H9 (cell line): Measurements from ENCODE around the gene SUPT6H. TPM values are rescaled to one million over a fixed set of nuclear protein-coding genes. Genes with fewer than 3 reads are reported as not detected.

Experiments used
- DNase-seq: peaks from one replicate; pipeline ENCODE4 v3.0.0-alpha.2; 2017
- H2AFZ ChIP-seq: one replicate; pipeline ENCODE4 v1.6.1; 2013; ENCODE audit warnings: mild to moderate bottlenecking, low read length, control low read depth, moderate library complexity
- H2AK5ac ChIP-seq: 2 replicates; pipeline ENCODE4 v1.6.1; 2013; ENCODE audit warnings: low read length, control low read depth, mixed read lengths; ENCODE audit not compliant: insufficient read length
- H2BK120ac ChIP-seq: one replicate; pipeline ENCODE4 v1.6.1; 2013; ENCODE audit warnings: low read depth, mild to moderate bottlenecking, low read length, control low read depth, inconsistent platforms; ENCODE audit not compliant: poor library complexity, severe bottlenecking
- H2BK12ac ChIP-seq: 2 replicates; pipeline ENCODE4 v1.6.1; 2013; ENCODE audit warnings: low read length, control low read depth, mixed read lengths, low read depth; ENCODE audit not compliant: insufficient read length
- H2BK15ac ChIP-seq: 2 replicates; pipeline ENCODE4 v1.6.1; 2013; ENCODE audit warnings: low read depth, low read length, control low read depth
- H2BK20ac ChIP-seq: one replicate; pipeline ENCODE4 v1.6.1; 2013; ENCODE audit warnings: low read depth, mild to moderate bottlenecking, low read length, control low read depth, inconsistent platforms; ENCODE audit not compliant: poor library complexity, severe bottlenecking
- H2BK5ac ChIP-seq: 2 replicates; pipeline ENCODE4 v1.6.1; 2013; ENCODE audit warnings: low read length, control low read depth, mixed read lengths; ENCODE audit not compliant: insufficient read length
- H3K14ac ChIP-seq: 2 replicates; pipeline ENCODE4 v1.6.1; 2013; ENCODE audit warnings: low read length, control low read depth; ENCODE audit not compliant: insufficient read depth
- H3K18ac ChIP-seq: 2 replicates; pipeline ENCODE4 v1.6.1; 2013; ENCODE audit warnings: low read depth, mild to moderate bottlenecking, mixed read lengths, low read length, control low read depth; ENCODE audit not compliant: insufficient read length
- H3K23ac ChIP-seq: 2 replicates; pipeline ENCODE4 v1.6.1; 2013; ENCODE audit warnings: low read length, control low read depth, mixed read lengths, low read depth; ENCODE audit not compliant: insufficient read length
- H3K23me2 ChIP-seq: 2 replicates; pipeline ENCODE4 v1.6.1; 2013; ENCODE audit warnings: low read depth, mild to moderate bottlenecking, mixed read lengths, low read length, control low read depth; ENCODE audit not compliant: insufficient read length, poor library complexity, severe bottlenecking
- H3K27ac ChIP-seq: 2 replicates; pipeline ENCODE4 v1.5.1; 2013; ENCODE audit warnings: low read length, control low read depth, mixed read lengths, low read depth; ENCODE audit not compliant: insufficient read length
- H3K27me3 ChIP-seq: 2 replicates; pipeline ENCODE4 v1.6.1; 2013; ENCODE audit warnings: low read length, control low read depth, inconsistent platforms; ENCODE audit not compliant: insufficient read depth
- H3K4ac ChIP-seq: 2 replicates; pipeline ENCODE4 v1.6.1; 2013; ENCODE audit warnings: low read depth, mild to moderate bottlenecking, control low read depth, inconsistent platforms, low read length, moderate library complexity
- H3K4me1 ChIP-seq: 2 replicates; pipeline ENCODE4 v1.6.1; 2013; ENCODE audit warnings: low read length, control low read depth, inconsistent platforms; ENCODE audit not compliant: insufficient read depth
- H3K4me2 ChIP-seq: 2 replicates; pipeline ENCODE4 v1.6.1; 2013; ENCODE audit warnings: low read length, control low read depth, mixed read lengths; ENCODE audit not compliant: insufficient read length, insufficient read depth
- H3K56ac ChIP-seq: 2 replicates; pipeline ENCODE4 v1.6.1; 2013; ENCODE audit warnings: low read depth, mild to moderate bottlenecking, mixed read lengths, low read length, control low read depth; ENCODE audit not compliant: insufficient read length
- H3K79me1 ChIP-seq: 2 replicates; pipeline ENCODE4 v1.6.1; 2013; ENCODE audit warnings: low read depth, mild to moderate bottlenecking, moderate library complexity, low read length, control low read depth, inconsistent platforms; ENCODE audit not compliant: insufficient read depth, poor library complexity, severe bottlenecking
- H3K79me2 ChIP-seq: 2 replicates; pipeline ENCODE4 v1.6.1; 2013; ENCODE audit warnings: low read length, control low read depth, inconsistent platforms; ENCODE audit not compliant: insufficient read depth
- H3K9ac ChIP-seq: 2 replicates; pipeline ENCODE4 v1.6.1; 2013; ENCODE audit warnings: low read length, control low read depth, mixed read lengths; ENCODE audit not compliant: insufficient read length; ENCODE audit errors: extremely low read depth
- H3K9me3 ChIP-seq: one replicate; pipeline ENCODE4 v1.6.1; 2013; ENCODE audit warnings: low read depth, low read length, inconsistent platforms; ENCODE audit not compliant: control insufficient read depth
- H3T11ph ChIP-seq: one replicate; pipeline ENCODE4 v1.6.1; 2013; ENCODE audit warnings: mild to moderate bottlenecking, low read length, control low read depth, inconsistent platforms
- H4K20me1 ChIP-seq: one replicate; pipeline ENCODE4 v1.6.1; 2013; ENCODE audit not compliant: control insufficient read depth, insufficient read length, insufficient read depth
- H4K5ac ChIP-seq: 2 replicates; pipeline ENCODE4 v1.6.1; 2013; ENCODE audit warnings: low read depth, mild to moderate bottlenecking, mixed read lengths, low read length, control low read depth; ENCODE audit not compliant: insufficient read length
- H4K8ac ChIP-seq: replicated peaks from 2 replicates; pipeline ENCODE4 v1.6.1; 2013; ENCODE audit warnings: low read length, control low read depth, mixed read lengths, low read depth; ENCODE audit not compliant: insufficient read length
- H4K91ac ChIP-seq: 2 replicates; pipeline ENCODE4 v1.6.1; 2013; ENCODE audit warnings: low read depth, mild to moderate bottlenecking, moderate library complexity, mixed read lengths, low read length, control low read depth; ENCODE audit not compliant: insufficient read length
- H3K27ac Mint-ChIP-seq, 3 experiments: 2 replicates in 2 of 3; 3 replicates in 1 of 3; pipeline ENCODE4 v1.8.0; 2020 to 2021; ENCODE audit warnings: mixed read lengths in 3 of 3, mild to moderate bottlenecking in 1 of 3, moderate library complexity in 1 of 3
- H3K27me3 Mint-ChIP-seq: 2 replicates; pipeline ENCODE4 v1.8.0; 2021; ENCODE audit warnings: low read depth, mild to moderate bottlenecking, moderate library complexity, mixed read lengths
- H3K36me3 Mint-ChIP-seq, 3 experiments: 2 replicates in 2 of 3; 3 replicates in 1 of 3; pipeline ENCODE4 v1.8.0; 2020 to 2021; ENCODE audit warnings: low read depth in 3 of 3, mixed read lengths in 3 of 3; ENCODE audit not compliant: insufficient read depth in 1 of 3
- H3K4me1 Mint-ChIP-seq, 2 experiments: 2 replicates each; pipeline ENCODE4 v1.8.0; 2020; ENCODE audit warnings: mixed read lengths in 2 of 2
- H3K4me3 Mint-ChIP-seq, 2 experiments: 2 replicates in 1 of 2; 3 replicates in 1 of 2; pipeline ENCODE4 v1.8.0; 2020 to 2021; ENCODE audit warnings: mild to moderate bottlenecking in 2 of 2, mixed read lengths in 2 of 2, moderate library complexity in 1 of 2
- H3K9me3 Mint-ChIP-seq, 2 experiments: 2 replicates in 1 of 2; 3 replicates in 1 of 2; pipeline ENCODE4 v1.8.0; 2020; ENCODE audit warnings: mild to moderate bottlenecking in 2 of 2, mixed read lengths in 2 of 2, moderate library complexity in 1 of 2
- CTCF ChIP-seq: fragments of 200-600 bp; sonication (generic); conservative IDR thresholded peaks from 3 replicates; pipeline ENCODE4 v1.8.0; 2021; ENCODE audit warnings: antibody characterized with exemption, mild to moderate bottlenecking
- WGBS: extraction: QIAGEN DNeasy Blood & Tissue Kit; methylation state at CpG from one replicate; pipeline ENCODE4 v1.1.7; 2013; ENCODE audit warnings: missing lambda C conversion rate, low lambda C conversion rate, mixed read lengths; ENCODE audit not compliant: insufficient read length; ENCODE audit errors: extremely low coverage; 5-methylcytosine and 5-hydroxymethylcytosine counted together
- total RNA-seq: library from RNA; stranded (reverse); gene quantifications from 2 replicates; pipeline ENCODE4 v1.2.1, GENCODE V29; 2021

SUPT6H gene
- total RNA-seq, 1 experiment from 2014 or later: 85.8 TPM

GRCh38 chr17:28734712-28735241 lies 72.8 kb downstream of the SUPT6H start:
- Mint-ChIP-seq H3K36me3 (peaks cover 19 to 37% (median 22%) of the 10 kb centered on the region in 3 experiments; a peak in 6 of 7 replicates), H3K4me1 (no peaks in the 10 kb centered on the region; a peak in 1 of 4 replicates)
- no CpG with 5 or more reads among the region's 10 CpGs for WGBS

More at GRCh38 chr17:28734712-28735241, 72.8 kb downstream of the SUPT6H start:
- H3K14ac ChIP-seq: no peak overlapping the region
- no peaks in the 10 kb centered on the region for H3K27me3 Mint-ChIP-seq
- H3K9ac ChIP-seq: no peak overlapping the region
- H3K4me2 ChIP-seq: no peak overlapping the region
- H3K79me2 ChIP-seq: no peaks in the 10 kb centered on the region
- H3K4me1 ChIP-seq: no peaks in the 10 kb centered on the region
- H3K4ac ChIP-seq: no peak overlapping the region
- H3K27ac Mint-ChIP-seq: no peak overlapping the region
- no peak overlapping the region for H3K56ac ChIP-seq
- no peaks in the 10 kb centered on the region for H4K20me1 ChIP-seq
- DNase-seq: no peak
- no peaks in the 10 kb centered on the region for H3K79me1 ChIP-seq
- no peaks in the 10 kb centered on the region for H3K9me3 ChIP-seq
- no peak for TF ChIP-seq CTCF
- H2BK120ac ChIP-seq: no peak overlapping the region
- H2BK15ac ChIP-seq: no peak overlapping the region
- H4K5ac ChIP-seq: no peak overlapping the region
- no peak overlapping the region for H2BK12ac ChIP-seq
- no peak overlapping the region for H2BK20ac ChIP-seq
- H2AK5ac ChIP-seq: no peak overlapping the region
- H3K27me3 ChIP-seq: no peaks in the 10 kb centered on the region
- no peak overlapping the region for H2AFZ ChIP-seq
- H3K27ac ChIP-seq: no peak overlapping the region
- no peak overlapping the region for H3T11ph ChIP-seq
- peaks cover 2% of the 10 kb centered on the region for H3K23me2 ChIP-seq
- H3K18ac ChIP-seq: no peak overlapping the region
- H3K23ac ChIP-seq: no peak overlapping the region
- no peak overlapping the region for H3K4me3 Mint-ChIP-seq
- H3K9me3 Mint-ChIP-seq: no peaks in the 10 kb centered on the region
- H4K8ac ChIP-seq: no peak overlapping the region
- H2BK5ac ChIP-seq: no peak overlapping the region
- H4K91ac ChIP-seq: no peak overlapping the region
